Hematopoietic multipotent progenitor cell treated with erythropoietin and hydrocortisone succinate and interleukin-3 and kit ligand, for 4 days (in vitro differentiated cells): ENCODE measurements around the gene CDC14B.
"Not testable (repeated sequence)": the region's sequence is repeated elsewhere in the genome, so short reads cannot be mapped to it uniquely, and the experiment has no call there.

ENCODE experiments used
- DNase-seq: peaks from one replicate; pipeline ENCODE4 v3.0.0-alpha.2; 2015

The CDC14B gene

GRCh38 chr9:96621618-96622017 lies 2.0 kb upstream of the CDC14B start:
- peak; percentile 65 for DNase-seq

- peak; percentile 22 for DNase-seq
Observed at GRCh38 chr9:96620832-96621269, 1.2 kb upstream of the CDC14B start.

GRCh38 chr9:96620181-96620514 lies 505 bp upstream of the CDC14B start:
- DNase-seq: no peak

- no peak for DNase-seq
Observed at GRCh38 chr9:96619124-96619465, 548 bp downstream of the CDC14B start.

- DNase-seq: peak; percentile 23
Observed at GRCh38 chr9:96618209-96619123, 1.2 kb downstream of the CDC14B start.

- no peak for DNase-seq
Observed at GRCh38 chr9:96617439-96618185, 2.0 kb downstream of the CDC14B start.

- no peak for DNase-seq
Observed at GRCh38 chr9:96616817-96617438, 2.7 kb downstream of the CDC14B start.

- DNase-seq: no peak
Observed at GRCh38 chr9:96615411-96615810, 4.2 kb downstream of the CDC14B start.

- not testable (repeated sequence) for DNase-seq
Observed at GRCh38 chr9:96614664-96615063, 5.0 kb downstream of the CDC14B start.

- DNase-seq: no peak
Observed at GRCh38 chr9:96612966-96613589, 6.6 kb downstream of the CDC14B start.

- peak; percentile 5 for DNase-seq
Observed at GRCh38 chr9:96612105-96612965, 7.3 kb downstream of the CDC14B start.

- DNase-seq: no peak
Observed at GRCh38 chr9:96611302-96611701, 8.3 kb downstream of the CDC14B start.

- no peak for DNase-seq
Observed at GRCh38 chr9:96609732-96610131, 9.9 kb downstream of the CDC14B start.

GRCh38 chr9:96607971-96608370 lies 11.7 kb downstream of the CDC14B start:
- no peak for DNase-seq

GRCh38 chr9:96605328-96605727 lies 14.3 kb downstream of the CDC14B start:
- DNase-seq: no peak

GRCh38 chr9:96604004-96604319 lies 15.7 kb downstream of the CDC14B start:
- no peak for DNase-seq

GRCh38 chr9:96603305-96604003 lies 16.2 kb downstream of the CDC14B start:
- no peak for DNase-seq

- no peak for DNase-seq
Observed at GRCh38 chr9:96599298-96599697, 20.3 kb downstream of the CDC14B start.

GRCh38 chr9:96596601-96597111 lies 23.0 kb downstream of the CDC14B start:
- DNase-seq: no peak

GRCh38 chr9:96587338-96588315 lies 32.0 kb downstream of the CDC14B start:
- DNase-seq: no peak
